ENCODE results near the gene MPRIP. TPM values are rescaled to one million over a fixed set of nuclear protein-coding genes. Genes with fewer than 3 reads are reported as not detected.

Gene MPRIP
- total RNA-seq, 4 donors from 2014 or later = 68.7 to 168 (median 99.7) TPM

- TF ChIP-seq, protein P1, sequence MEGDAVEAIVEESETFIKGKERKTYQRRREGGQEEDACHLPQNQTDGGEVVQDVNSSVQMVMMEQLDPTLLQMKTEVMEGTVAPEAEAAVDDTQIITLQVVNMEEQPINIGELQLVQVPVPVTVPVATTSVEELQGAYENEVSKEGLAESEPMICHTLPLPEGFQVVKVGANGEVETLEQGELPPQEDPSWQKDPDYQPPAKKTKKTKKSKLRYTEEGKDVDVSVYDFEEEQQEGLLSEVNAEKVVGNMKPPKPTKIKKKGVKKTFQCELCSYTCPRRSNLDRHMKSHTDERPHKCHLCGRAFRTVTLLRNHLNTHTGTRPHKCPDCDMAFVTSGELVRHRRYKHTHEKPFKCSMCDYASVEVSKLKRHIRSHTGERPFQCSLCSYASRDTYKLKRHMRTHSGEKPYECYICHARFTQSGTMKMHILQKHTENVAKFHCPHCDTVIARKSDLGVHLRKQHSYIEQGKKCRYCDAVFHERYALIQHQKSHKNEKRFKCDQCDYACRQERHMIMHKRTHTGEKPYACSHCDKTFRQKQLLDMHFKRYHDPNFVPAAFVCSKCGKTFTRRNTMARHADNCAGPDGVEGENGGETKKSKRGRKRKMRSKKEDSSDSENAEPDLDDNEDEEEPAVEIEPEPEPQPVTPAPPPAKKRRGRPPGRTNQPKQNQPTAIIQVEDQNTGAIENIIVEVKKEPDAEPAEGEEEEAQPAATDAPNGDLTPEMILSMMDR (IDR thresholded peaks at IDR 0.05; ENCODE audit: low read depth) = no peak
Measured at GRCh38 chr17:17053446-17054379, 11.5 kb downstream of the MPRIP start.

- TF ChIP-seq, protein P1 (IDR thresholded peaks at IDR 0.05; ENCODE audit: low read depth) = no peak
Measured at GRCh38 chr17:17054636-17055035, 12.4 kb downstream of the MPRIP start.

GRCh38 chr17:17055286-17056155 is 13.3 kb downstream of the MPRIP start:
- TF ChIP-seq, protein P1 (IDR thresholded peaks at IDR 0.05; ENCODE audit: low read depth) = no peak

DNA sequence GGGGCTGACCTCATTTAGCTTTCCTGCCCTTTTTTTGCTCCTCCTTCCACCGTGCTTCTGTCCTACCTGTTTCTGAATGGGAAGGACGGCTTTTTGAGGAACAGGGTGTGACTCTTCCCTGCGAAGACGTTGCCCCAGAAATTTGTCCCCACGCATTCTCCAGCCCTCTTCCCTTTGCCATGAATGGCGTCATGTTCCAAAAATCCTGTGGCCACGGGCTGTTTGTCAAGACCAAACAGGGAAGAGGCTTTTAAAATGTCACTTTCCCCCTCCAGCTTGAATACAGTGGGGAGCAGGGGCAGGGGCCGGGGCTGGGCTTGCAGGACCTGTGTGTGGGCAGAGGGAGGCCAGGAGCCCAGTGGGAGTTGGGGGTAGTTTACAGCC is 13.9 kb downstream of the MPRIP start:
- TF ChIP-seq, protein P1 (IDR thresholded peaks at IDR 0.05; ENCODE audit: low read depth) = no peak

DNA sequence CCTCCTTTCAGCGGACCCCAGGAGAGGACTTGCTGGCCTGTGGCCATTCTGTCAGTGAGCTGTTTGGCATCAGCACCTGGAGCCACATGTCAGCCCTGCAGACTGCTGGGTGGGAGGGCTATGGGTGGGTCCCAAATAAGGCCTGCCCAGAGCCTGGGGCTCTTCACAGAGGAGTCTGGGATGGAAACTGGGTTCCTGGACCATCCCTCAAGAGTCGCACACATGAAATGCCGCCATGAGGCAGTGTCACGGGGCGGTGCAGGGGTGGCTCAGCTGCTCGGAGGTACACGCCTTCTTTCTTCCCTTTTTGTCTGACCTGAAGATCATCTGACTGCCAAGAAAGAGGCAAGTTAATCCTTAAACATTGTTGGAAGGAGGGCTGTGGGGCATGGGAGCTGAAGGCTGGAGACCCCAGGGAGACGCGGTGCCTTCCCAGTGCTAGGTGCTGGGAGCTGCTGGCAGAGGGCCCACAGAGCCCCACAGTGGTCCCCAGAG is 14.8 kb downstream of the MPRIP start:
- TF ChIP-seq, protein P1 (IDR thresholded peaks at IDR 0.05; ENCODE audit: low read depth) = no peak

DNA sequence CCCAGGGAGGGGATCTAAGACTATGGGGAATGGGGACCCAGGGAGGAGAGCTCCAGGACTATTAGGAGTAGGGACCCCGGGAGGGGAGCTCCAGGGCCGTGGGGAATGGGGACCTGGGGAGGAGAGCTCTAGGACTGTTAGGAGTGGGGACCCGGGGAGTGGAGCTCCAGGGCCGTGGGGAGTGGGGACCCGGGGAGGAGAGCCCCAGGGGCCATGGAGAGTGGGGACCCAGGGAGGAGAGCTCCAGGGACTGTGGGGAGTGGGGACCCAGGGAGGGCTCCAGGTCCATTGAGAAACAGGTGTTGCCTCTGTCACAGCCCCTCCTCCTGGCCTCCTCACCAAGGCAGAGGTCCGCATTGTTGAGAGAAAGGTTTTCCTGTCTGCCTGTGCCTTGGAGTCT is 16.0 kb downstream of the MPRIP start:
- TF ChIP-seq, protein P1 (IDR thresholded peaks at IDR 0.05; ENCODE audit: low read depth) = no peak

All from subcutaneous adipose tissue (tissue), 4 donors.